Neural cell (in vitro differentiated cells): ENCODE data around the gene ATP1A2.

Experiments
- CTCF ChIP-seq: fragments of 450-650 bp; IDR thresholded peaks from 2 replicates; pipeline ENCODE4 v1.5.1; 2014; ENCODE audit warnings: antibody characterized with exemption, mild to moderate bottlenecking, moderate library complexity; ENCODE audit not compliant: poor library complexity, severe bottlenecking
- EP300 ChIP-seq: fragments of 450-650 bp; conservative IDR thresholded peaks from 2 replicates; pipeline ENCODE4 v1.6.1; 2014; ENCODE audit warnings: antibody characterized with exemption, mild to moderate bottlenecking, moderate library complexity; ENCODE audit not compliant: poor library complexity, severe bottlenecking
- EZH2 ChIP-seq: fragments of 200-600, 300-800 bp; shearing (Covaris generic), sonication (generic); IDR thresholded peaks from 2 replicates; pipeline ENCODE4 v1.6.1; 2014; ENCODE audit warnings: antibody characterized with exemption, low read length, borderline replicate concordance, mild to moderate bottlenecking; ENCODE audit not compliant: insufficient read depth, poor library complexity, severe bottlenecking
- MXI1 ChIP-seq: fragments of 450-650 bp; conservative IDR thresholded peaks from 2 replicates; pipeline ENCODE4 v1.6.1; 2014; ENCODE audit warnings: antibody characterized with exemption, mild to moderate bottlenecking; ENCODE audit not compliant: poor library complexity, severe bottlenecking
- POLR2AphosphoS5 ChIP-seq: IDR thresholded peaks from 2 replicates; pipeline ENCODE4 v1.6.1; 2012
- RAD21 ChIP-seq: fragments of 450-650 bp; conservative IDR thresholded peaks from 2 replicates; pipeline ENCODE4 v1.6.1; 2014; ENCODE audit warnings: antibody characterized with exemption, mild to moderate bottlenecking, moderate library complexity
- REST ChIP-seq: IDR thresholded peaks from 2 replicates; pipeline ENCODE4 v1.6.1; 2012; ENCODE audit warnings: borderline replicate concordance
- SMC3 ChIP-seq: fragments of 450-650 bp; conservative IDR thresholded peaks from 2 replicates; pipeline ENCODE4 v1.6.1; 2014; ENCODE audit warnings: antibody characterized with exemption, mild to moderate bottlenecking, moderate library complexity; ENCODE audit not compliant: poor library complexity
- TAF1 ChIP-seq: IDR thresholded peaks from 2 replicates; pipeline ENCODE4 v1.6.1; 2012; ENCODE audit warnings: low read depth

- no peak for TF ChIP-seq EP300
- no peak for TF ChIP-seq EZH2
- TF ChIP-seq CTCF = no peak
- TF ChIP-seq POLR2AphosphoS5 = no peak
- no peak for TF ChIP-seq RAD21
- TF ChIP-seq MXI1 = no peak
- TF ChIP-seq REST = no peak
- TF ChIP-seq TAF1 = no peak
- no peak for TF ChIP-seq SMC3
These were observed 50.8 kb downstream of the ATP1A2 start for GRCh38 chr1:160166166-160166868.
